GM19328 (cell line): Measurements from ENCODE around the gene CHEK1.
"Not testable (repeated sequence)": the region's sequence is repeated elsewhere in the genome, so short reads cannot be mapped to it uniquely, and the experiment has no call there.

ENCODE experiments used
- ATAC-seq: cut with Tn5 transposase; IDR thresholded peaks from one replicate; pipeline ENCODE4 v1.9.1; 2021; ENCODE audit warnings: mild to moderate bottlenecking, moderate library complexity; ENCODE audit not compliant: unreplicated experiment

Gene CHEK1

DNA sequence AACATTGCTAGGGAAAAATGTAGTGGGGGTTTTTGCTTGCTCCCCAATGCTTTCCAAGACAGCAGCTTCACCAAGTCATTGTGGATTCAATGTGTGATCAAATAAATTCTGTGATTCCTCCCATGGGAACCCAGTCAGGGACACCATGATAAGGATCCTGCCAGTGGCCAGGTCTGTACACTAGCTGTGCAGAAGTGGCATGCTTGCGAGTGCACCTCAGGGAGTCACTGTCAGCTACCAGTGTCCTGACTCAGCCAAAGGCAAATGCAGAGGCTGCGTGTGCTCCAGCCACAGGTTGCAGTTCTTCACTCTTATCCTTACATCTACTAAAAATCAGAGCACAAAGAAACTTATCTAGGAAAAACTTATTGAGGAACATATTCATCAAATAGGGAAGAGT is 65.0 kb downstream of the CHEK1 start:
- no peak for ATAC-seq

DNA sequence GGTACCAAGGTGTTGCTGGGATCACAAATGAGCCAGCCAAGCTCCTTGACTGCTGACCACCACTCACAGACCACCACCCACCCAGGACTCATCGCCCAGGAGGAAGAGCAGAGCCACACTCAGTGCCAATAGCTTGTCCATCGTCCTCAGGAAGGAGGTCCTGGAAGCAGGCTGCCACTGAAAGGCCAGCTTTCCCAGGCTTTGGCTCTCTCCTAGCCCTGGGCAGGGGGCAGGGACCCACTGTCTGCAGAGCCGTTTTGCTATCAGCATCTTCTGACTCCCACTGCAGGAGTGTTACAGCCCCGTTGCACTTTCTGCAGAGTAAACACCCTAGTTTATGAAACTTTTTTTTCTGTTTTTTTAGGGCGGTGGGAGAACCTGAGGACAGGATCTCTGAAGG is 67.9 kb downstream of the CHEK1 start:
- no peak for ATAC-seq

DNA sequence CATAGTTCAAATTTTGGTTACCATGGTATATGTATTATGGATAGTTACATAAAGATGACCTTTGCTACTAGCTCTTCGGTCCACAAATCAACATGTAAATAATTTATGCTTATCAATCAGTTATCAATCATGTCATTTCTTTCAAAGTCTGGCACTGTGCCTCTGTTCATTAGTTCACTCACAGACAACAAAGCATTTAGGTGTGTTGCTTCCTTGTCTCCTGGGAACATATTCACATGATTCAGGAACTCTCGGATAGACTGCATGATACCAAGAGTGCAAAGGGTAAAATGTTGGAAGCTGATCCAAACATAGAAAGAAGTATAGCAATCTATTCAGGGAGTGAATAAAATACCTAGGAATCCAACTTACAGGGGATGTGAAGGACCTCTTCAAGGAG is 70.0 kb downstream of the CHEK1 start:
- no peak for ATAC-seq

DNA sequence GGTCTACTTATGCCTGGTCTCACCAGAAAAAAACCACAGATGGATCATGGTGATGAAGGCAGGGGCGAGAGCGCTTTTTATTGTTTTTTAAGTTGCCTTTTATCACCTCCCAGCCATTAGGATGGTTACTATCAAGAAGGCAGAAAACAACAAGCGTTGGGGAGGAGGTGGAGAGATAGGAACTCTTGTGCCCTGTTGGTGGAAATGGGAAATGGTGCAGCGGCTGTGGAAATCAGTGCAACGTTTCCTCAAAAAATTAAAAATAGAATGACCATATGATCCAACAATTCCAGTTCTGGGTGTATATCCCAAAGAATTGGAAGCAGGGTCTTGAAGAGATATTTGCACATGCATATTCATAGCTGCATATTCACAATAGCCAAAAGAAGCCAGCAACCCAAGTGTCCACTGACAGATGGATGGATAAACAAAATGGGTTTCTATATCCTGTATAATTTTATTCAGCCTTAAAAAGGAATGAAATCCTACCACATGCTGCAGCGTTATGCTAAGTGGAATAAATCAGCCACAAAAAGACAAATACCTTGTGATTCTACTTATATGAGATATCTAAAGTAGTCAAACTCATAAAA is 76.2 kb downstream of the CHEK1 start:
- no peak for ATAC-seq

DNA sequence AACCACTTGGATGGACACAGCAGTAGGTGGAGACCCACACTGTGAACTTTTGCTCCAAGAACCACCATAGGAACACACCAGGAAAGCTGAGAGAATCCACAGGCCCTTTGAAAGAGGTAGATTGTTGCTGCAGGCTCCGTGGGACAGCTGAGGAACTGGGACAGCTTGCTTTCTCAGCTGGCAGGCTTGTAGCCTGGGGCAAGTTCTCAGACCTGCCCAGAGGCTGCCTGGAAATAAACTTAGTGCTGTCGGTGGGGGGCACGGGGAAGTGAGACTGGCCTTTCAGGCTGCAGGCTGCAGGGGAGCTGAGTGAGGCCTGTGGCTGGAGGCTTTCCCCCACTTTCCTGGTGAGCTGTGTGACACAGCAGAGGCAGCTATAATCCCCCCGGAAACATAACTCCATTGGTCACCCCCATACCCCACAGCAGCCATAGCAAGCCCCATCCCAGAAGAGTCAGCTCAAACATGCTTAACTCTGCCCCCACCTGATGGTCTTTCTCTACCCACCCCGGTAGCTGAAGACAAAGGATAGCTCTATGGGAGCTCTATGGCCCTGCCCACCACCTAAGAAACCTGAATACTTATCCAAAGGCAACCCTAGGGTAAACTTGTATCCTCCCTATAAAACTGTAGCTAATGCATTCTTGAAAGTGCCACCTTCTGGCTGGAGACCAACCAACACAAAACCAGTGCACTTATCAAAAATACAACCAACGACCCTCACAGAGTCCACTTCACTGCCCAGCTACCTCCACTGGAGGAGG is 77.1 kb downstream of the CHEK1 start:
- ATAC-seq, result no peak

DNA sequence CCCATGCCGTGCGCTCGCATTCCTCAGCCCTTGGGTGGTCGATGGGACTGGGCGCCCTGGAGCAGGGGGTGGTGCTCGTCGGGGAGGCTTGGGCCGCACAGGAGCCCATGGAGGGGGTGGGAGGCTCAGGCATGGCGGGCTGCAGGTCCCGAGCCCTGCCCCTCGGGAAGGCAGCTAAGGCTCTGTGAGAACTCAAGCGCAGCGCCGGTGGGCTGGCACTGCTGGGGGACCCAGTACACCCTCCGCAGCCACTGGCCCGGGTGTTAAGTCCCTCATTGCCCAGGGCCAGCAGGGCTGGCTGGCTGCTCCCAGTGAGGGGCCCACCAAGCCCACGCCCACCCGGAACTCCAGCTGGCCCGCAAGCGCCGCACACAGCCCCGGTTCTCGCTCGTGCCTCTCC is 79.7 kb downstream of the CHEK1 start:
- not testable (repeated sequence) for ATAC-seq

DNA sequence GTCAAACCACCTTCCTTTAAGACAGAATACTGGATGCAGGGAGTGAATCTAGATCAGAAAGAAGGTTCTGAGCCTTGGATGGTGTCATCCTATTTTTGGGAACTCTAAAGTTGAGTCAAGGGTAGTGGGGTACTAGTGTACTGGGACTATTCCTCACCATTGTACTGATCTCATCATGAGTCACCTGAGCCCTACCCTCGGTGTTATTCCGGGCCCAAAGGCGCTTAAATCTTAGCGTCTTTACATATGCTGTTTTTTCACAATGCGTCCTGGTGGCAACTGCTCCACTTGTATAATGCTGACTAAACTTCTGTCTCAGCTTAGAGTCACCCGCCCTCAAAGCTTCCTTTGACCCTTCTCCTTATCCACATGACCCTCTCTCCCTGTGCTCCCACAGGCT is 95.8 kb downstream of the CHEK1 start:
- no peak for ATAC-seq

DNA sequence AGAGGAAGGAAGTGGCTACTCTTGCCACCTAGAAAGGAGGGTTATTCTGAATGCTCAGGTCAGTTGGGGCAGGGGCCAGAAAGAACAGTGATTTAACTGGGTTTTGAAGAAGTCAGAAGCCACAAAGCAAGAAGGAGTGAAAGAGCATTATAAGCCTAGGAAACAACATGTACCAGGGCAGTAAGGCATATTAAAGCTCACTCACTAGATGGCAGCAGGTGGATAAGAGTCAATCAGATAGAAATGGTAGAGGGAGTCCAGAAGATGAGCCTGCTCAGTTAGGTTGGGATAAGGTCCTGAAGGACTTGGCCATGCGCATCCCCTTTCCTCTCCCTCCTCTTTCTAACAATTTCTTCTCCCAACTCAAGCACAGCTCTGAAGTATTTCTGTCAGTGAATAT is 99.2 kb downstream of the CHEK1 start:
- ATAC-seq, result no peak
